ENCODE data around the gene SCLY.

DNA sequence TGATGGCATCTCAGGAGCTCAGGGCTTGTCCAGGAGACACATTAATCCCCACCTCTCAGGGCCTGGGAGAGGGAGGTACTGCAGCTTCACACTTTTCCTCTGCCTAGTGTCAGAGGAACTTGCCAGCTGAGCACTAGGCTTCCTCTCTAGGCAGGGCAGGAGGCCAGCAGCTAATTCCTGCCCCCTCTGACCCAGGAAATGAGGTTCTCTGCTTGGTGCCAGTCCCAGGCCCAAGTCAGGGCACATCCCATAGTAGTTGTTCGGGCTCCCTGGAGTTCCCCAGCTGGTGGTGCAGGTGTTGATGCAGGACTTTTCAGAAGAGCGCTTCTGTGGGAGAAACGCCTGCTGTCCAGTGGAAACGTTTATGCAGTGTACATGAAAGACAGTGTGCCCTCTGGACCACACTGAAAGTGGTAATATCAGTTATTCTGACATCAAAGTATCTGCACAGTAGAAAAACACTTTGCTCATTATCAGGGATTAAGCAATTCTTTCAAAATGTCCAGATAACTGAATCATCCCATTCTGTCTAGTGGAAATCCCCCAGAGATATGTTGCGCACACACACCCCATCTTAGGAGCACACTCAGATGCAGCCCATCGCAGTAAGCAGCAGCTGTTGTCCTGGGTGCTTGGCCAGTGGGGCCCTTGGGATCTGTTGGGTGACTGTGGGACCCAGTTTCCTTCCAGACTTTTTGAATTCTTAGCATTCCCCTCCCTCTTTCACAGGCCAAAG is 17.8 kb upstream of the SCLY start:
- TF ChIP-seq, protein P1, sequence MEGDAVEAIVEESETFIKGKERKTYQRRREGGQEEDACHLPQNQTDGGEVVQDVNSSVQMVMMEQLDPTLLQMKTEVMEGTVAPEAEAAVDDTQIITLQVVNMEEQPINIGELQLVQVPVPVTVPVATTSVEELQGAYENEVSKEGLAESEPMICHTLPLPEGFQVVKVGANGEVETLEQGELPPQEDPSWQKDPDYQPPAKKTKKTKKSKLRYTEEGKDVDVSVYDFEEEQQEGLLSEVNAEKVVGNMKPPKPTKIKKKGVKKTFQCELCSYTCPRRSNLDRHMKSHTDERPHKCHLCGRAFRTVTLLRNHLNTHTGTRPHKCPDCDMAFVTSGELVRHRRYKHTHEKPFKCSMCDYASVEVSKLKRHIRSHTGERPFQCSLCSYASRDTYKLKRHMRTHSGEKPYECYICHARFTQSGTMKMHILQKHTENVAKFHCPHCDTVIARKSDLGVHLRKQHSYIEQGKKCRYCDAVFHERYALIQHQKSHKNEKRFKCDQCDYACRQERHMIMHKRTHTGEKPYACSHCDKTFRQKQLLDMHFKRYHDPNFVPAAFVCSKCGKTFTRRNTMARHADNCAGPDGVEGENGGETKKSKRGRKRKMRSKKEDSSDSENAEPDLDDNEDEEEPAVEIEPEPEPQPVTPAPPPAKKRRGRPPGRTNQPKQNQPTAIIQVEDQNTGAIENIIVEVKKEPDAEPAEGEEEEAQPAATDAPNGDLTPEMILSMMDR (conservative IDR thresholded peaks at IDR 0.05; ENCODE audit: low read depth, low read length) = no peak
- TF ChIP-seq EZH2 (IDR thresholded peaks at IDR 0.05; ENCODE audit: borderline replicate concordance, low read depth, low read length, poor library complexity, severe bottlenecking) = no peak
